Muscle of back (tissue), 11 donors: Measurements from ENCODE around the gene S100A1. TPM values are rescaled to one million over a fixed set of nuclear protein-coding genes. Genes with fewer than 3 reads are reported as not detected.

Experiments
- DNase-seq, 3 donors: peaks; one replicate each; pipeline versions ENCODE4 v3.0.0 to v3.0.0-alpha.2; 2013
- polyA plus RNA-seq, 10 donors: library from polyadenylated mRNA; unstranded; fragments of 120-200 nt; gene quantifications; one replicate each; pipeline ENCODE4 v1.2.1, GENCODE V29; 2013; ENCODE audit not compliant: insufficient read length in 10 of 10

The S100A1 gene
- polyA plus RNA-seq, 10 donors, result 2.6 to 16.6 (median 10.0) TPM

GRCh38 chr1:153680120-153680403 lies 51.8 kb downstream of the S100A1 start:
- DNase-seq, result no peak

Other genes starting within 250 kb of the S100A1 start
- gene S100A8, start 237.4 kb upstream of the S100A1 start, polyA plus RNA-seq, result 10 to 100 TPM in 8 of 10 donors, 1 to 10 TPM in 2; 4.7 to 37.0 (median 13.9) TPM
- not detected for gene S100A7A, start 211.9 kb upstream of the S100A1 start, polyA plus RNA-seq
- not detected for gene S100A7, start 167.8 kb upstream of the S100A1 start, polyA plus RNA-seq
- gene S100A6, start 92.4 kb upstream of the S100A1 start, polyA plus RNA-seq, result 100 to 1,000 TPM; 159 to 322 (median 210) TPM
- gene S100A5, start 87.5 kb upstream of the S100A1 start, polyA plus RNA-seq, result under 1 TPM in 5 of 10 donors, not detected in 5; 0.23 to 0.65 (median 0.41) TPM
- gene S100A4, start 82.6 kb upstream of the S100A1 start, polyA plus RNA-seq, result 100 to 1,000 TPM; 162 to 254 (median 206) TPM
- gene S100A3, start 79.2 kb upstream of the S100A1 start, polyA plus RNA-seq, result 1 to 10 TPM in 4 of 10 donors, under 1 TPM in 4, not detected in 2; 0.35 to 1.2 (median 0.86) TPM
- gene S100A2, start 62.6 kb upstream of the S100A1 start, polyA plus RNA-seq, result 10 to 100 TPM in 2 of 10 donors, 1 to 10 TPM in 6, under 1 TPM in 2; 0.35 to 11.4 (median 1.5) TPM
- gene S100A16, start 15.3 kb upstream of the S100A1 start, polyA plus RNA-seq, result 10 to 100 TPM; 41.9 to 80.4 (median 56.6) TPM
- 10 to 100 TPM in 2 of 10 donors, under 1 TPM in 6, not detected in 2; 0.22 to 51.2 (median 0.36) TPM for gene S100A14, start 12.1 kb upstream of the S100A1 start, polyA plus RNA-seq
- gene S100A13, start 929 bp upstream of the S100A1 start, polyA plus RNA-seq, result 10 to 100 TPM; 55.3 to 95.0 (median 78.7) TPM
- 10 to 100 TPM; 77.9 to 97.5 (median 88.2) TPM for gene CHTOP, start 5.6 kb downstream of the S100A1 start, polyA plus RNA-seq
- gene SNAPIN, start 30.3 kb downstream of the S100A1 start, polyA plus RNA-seq, result 10 to 100 TPM; 44.5 to 50.4 (median 46.6) TPM
- gene ILF2, start 42.6 kb downstream of the S100A1 start, polyA plus RNA-seq, result 100 to 1,000 TPM; 156 to 204 (median 167) TPM
- gene NPR1, start 50.3 kb downstream of the S100A1 start, polyA plus RNA-seq, result 10 to 100 TPM; 12.2 to 18.2 (median 15.0) TPM
- 10 to 100 TPM; 31.4 to 60.0 (median 39.8) TPM for gene INTS3, start 99.6 kb downstream of the S100A1 start, polyA plus RNA-seq
- gene SLC27A3, start 147.0 kb downstream of the S100A1 start, polyA plus RNA-seq, result 10 to 100 TPM; 17.9 to 32.7 (median 23.6) TPM